ENCODE results near the gene INSR.

INSR gene

DNA sequence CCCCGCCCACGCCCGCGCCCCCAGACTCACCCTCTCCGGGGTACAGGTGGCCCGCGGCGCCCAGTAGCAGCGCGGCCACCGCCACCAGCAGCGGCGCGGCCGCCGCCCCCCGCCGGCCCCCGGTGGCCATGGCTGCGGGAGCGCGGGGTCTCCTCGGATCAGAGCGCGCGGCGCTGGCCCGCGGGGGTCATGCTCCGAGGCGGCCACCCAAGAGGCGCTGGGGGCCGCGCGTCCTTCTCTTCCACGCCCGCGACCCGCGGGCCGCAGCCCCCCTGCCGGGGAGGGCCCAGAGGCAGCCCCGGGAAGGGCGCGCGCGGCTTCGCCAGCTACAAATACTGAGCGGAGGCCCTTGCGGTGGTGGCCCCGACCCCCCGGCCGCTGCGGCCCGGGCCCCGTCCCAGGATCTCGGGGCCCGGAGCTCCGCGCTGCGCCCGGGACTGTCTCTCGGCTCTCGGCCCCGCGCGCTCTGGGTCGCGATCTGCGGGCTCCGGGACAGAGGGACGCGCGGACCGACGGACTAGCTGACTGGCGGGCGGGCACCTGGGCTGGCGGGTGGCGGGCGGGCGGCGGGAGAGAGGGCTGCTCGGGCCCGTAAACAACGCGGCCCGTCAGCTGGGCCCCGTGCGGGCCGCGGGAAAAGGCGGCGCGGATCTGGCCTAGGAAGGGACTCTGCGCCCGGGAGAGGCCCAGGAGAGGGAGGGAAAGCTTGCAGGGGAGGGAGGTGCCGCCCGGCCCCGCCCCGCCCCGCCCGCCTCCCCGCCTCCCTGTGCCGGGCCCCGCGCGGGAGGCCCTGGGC is at the start of gene INSR:
Gene INSR, minus strand, starts transcription at position 653 of the 796 bp plus-strand sequence. Its CDS starts 523 bp downstream, at position 130.
- H3K4me3 ChIP-seq (ENCODE audit: low read length): peak within 1 kb of the TSS; percentile 74
- DNase-seq (ENCODE audit: low read depth): peak; percentile 91
- TF ChIP-seq CTCF (conservative IDR thresholded peaks at IDR 0.05; ENCODE audit: low read length): no peak

- DNase-seq (ENCODE audit: low read depth): no peak
- H3K4me3 ChIP-seq (ENCODE audit: low read length): no peak overlapping the region
- no peak for TF ChIP-seq CTCF (conservative IDR thresholded peaks at IDR 0.05; ENCODE audit: low read length)
These were observed 47.9 kb upstream of the INSR start for GRCh38 chr19:7342143-7342542.

- no peak overlapping the region for H3K4me3 ChIP-seq (ENCODE audit: low read length)
- peak; percentile 93 for TF ChIP-seq CTCF (conservative IDR thresholded peaks at IDR 0.05; ENCODE audit: low read length)
- DNase-seq (ENCODE audit: low read depth): peak; percentile 64
These were observed 47.0 kb upstream of the INSR start for GRCh38 chr19:7340959-7341837.

- TF ChIP-seq CTCF (conservative IDR thresholded peaks at IDR 0.05; ENCODE audit: low read length): no peak
- no peak overlapping the region for H3K4me3 ChIP-seq (ENCODE audit: low read length)
- no peak for DNase-seq (ENCODE audit: low read depth)
These were observed 43.4 kb upstream of the INSR start for GRCh38 chr19:7337380-7338194.

DNA sequence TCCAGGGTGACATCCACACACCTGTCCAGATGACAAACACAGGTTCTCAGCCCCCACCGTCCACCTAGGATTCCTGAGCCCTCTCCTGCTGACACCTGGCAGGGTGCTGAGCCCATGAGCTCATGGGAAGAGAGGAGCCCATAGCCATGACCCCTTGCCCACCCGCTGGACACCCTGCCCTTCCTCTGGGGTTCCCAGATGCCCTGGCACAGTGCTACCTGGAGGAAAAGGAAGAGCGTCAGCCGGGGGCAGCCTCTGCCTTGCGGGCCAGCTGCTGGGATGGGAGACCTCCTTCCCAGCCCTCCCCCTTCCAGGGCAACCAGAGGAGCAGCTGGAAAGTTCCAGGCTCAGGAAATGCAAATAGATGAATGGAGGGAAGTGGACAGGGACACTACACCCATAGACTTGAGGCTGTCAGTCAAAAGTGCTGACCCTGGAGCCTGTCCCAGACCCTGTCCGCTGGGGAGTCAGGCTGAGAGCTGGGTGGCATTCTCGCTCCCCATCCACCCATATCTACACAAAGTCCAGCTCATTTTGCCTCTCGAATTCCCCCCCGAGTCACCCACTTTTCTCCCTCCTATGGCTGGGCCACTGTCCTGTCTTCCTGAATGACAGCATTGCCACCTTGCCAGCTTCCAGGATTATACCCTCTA is 42.2 kb upstream of the INSR start:
- no peak overlapping the region for H3K4me3 ChIP-seq (ENCODE audit: low read length)
- DNase-seq (ENCODE audit: low read depth): no peak
- TF ChIP-seq CTCF (conservative IDR thresholded peaks at IDR 0.05; ENCODE audit: low read length): no peak

Measured in AG10803 (cell line).